Nasal cavity respiratory epithelium epithelial cell of viscerocranial mucosa (primary cell): ENCODE data around the gene CPS1. TPM values are rescaled to one million over a fixed set of nuclear protein-coding genes. Genes with fewer than 3 reads are reported as not detected.

Experiments
- total RNA-seq: library from RNA; depleted of rRNA; stranded (reverse); fragments of >200 nt; gene quantifications from 2 replicates; pipeline ENCODE4 v1.2.3, GENCODE V29; 2014

The CPS1 gene
- total RNA-seq: 16.1 and 27.0 TPM in 2 replicates

DNA sequence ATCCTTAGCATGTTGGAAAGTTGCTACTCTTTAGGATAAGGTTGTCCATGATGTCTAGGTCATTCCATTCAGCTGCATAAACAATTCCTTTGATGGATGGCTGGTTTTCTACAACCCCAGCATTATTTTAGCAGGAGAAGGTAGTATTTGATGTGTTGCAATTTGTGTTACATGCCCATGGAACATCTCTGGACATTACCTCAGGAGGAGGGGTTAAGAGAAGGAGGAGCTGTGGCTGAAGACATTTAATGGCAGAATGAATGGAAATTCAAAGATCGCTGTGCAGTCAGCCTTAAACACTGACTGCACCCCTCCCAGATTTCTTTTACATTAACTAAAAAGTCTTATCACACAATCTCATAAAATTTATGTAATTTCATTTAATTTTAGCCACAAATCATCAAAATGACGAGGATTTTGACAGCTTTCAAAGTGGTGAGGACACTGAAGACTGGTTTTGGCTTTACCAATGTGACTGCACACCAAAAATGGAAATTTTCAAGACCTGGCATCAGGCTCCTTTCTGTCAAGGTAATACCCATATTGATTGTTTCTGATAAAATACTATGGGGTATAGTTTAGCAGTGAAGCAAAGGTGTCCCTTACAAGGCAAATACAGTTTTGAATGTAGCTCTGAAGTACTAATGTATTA, at the start of gene CPS1:
TSS of gene CPS1 (plus strand) at position 271 of the 652 bp plus-strand sequence. CDS start at position 406, 135 bp downstream.

Other genes starting within 250 kb of the CPS1 start
- not detected in 2 replicates for gene MYL1, start 241.4 kb upstream of the CPS1 start, total RNA-seq
- gene LANCL1, start 79.8 kb upstream of the CPS1 start, total RNA-seq: 30.8 and 45.6 TPM in 2 replicates